ENCODE results near the gene PRKN. TPM values are rescaled to one million over a fixed set of nuclear protein-coding genes. Genes with fewer than 3 reads are reported as not detected.

PRKN gene
- total RNA-seq, 1 donor from 2014 or later: 2.6 TPM

DNA sequence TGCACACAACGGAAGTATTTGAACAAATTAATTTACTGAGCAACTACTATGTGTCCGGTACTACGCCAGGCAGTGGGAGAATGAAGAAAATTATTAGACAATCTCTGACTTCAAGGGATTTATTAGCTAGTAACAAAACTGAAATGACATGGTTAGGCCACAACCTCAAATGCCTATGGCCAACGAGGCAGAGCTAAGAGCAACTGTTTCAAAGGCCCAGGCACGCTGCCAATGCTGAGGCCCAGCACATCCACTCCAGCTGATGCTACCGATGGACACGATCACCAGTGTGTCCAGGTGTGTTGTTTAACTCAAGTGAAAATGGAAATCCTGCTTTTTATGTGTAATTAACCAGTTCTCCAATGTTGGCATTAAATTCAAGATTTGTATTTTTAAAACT lies 420.9 kb downstream of the PRKN start:
- intact Hi-C loops (cut with DNase I): no loop called here
- H3K4me3 ChIP-seq: no peak overlapping the region
- DNase-seq (ENCODE audit: low spot score in 2 of 2): no peak
- TF ChIP-seq, protein P1, sequence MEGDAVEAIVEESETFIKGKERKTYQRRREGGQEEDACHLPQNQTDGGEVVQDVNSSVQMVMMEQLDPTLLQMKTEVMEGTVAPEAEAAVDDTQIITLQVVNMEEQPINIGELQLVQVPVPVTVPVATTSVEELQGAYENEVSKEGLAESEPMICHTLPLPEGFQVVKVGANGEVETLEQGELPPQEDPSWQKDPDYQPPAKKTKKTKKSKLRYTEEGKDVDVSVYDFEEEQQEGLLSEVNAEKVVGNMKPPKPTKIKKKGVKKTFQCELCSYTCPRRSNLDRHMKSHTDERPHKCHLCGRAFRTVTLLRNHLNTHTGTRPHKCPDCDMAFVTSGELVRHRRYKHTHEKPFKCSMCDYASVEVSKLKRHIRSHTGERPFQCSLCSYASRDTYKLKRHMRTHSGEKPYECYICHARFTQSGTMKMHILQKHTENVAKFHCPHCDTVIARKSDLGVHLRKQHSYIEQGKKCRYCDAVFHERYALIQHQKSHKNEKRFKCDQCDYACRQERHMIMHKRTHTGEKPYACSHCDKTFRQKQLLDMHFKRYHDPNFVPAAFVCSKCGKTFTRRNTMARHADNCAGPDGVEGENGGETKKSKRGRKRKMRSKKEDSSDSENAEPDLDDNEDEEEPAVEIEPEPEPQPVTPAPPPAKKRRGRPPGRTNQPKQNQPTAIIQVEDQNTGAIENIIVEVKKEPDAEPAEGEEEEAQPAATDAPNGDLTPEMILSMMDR (IDR thresholded peaks at IDR 0.05): no peak
- H3K36me3 ChIP-seq: no peaks in the 10 kb centered on the region
- no peaks in the 10 kb centered on the region for H3K27me3 ChIP-seq
- H3K9me3 ChIP-seq: no peaks in the 10 kb centered on the region
- no peaks in the 10 kb centered on the region for H3K4me1 ChIP-seq
- no peak overlapping the region for H3K27ac ChIP-seq

DNA sequence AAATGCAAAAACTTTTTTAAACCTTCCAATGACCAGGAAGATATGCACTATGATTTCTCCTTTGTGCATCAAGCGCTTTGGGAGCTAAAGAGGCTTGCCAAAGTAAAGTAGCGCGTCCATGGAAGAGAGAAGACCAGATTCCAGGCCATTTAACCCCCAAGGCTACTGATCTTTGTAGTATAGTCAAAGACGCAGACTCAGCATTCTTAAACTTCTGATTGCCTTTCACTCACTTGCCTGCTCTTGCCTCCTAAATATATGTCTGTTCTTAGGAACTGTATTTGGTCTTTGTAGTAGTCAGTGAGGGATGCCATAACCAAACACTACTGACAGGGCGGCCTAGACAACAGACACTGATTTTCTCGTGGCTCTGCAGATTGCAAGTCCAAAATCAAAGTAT lies 426.4 kb downstream of the PRKN start:
- H3K27me3 ChIP-seq: no peaks in the 10 kb centered on the region
- intact Hi-C loops (cut with DNase I): no loop called here
- no peaks in the 10 kb centered on the region for H3K36me3 ChIP-seq
- H3K9me3 ChIP-seq: no peaks in the 10 kb centered on the region
- TF ChIP-seq, protein P1 (IDR thresholded peaks at IDR 0.05): no peak
- no peak for DNase-seq (ENCODE audit: low spot score in 2 of 2)
- no peak overlapping the region for H3K27ac ChIP-seq
- no peak overlapping the region for H3K4me3 ChIP-seq
- no peaks in the 10 kb centered on the region for H3K4me1 ChIP-seq

DNA sequence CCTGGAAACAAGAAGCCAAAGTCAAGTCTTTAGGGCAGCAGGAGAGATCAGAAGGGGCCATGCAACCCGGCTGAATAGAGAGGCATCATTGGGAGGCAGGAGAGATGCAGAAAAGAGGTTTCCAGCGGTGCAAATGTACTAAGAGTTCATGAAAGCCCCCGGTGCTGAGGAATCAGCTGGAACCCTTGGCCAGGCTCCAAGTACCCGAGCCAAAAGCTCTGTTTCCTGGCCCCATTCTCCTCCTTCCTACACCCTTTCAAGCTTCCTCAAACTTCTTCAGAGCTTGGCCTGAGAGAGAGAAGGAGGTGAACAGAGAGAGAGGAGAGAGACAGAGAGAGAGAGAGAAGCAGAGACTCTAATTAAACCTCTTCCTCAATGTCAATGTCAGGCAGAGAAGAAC lies 433.5 kb downstream of the PRKN start:
- no peaks in the 10 kb centered on the region for H3K4me1 ChIP-seq
- no peaks in the 10 kb centered on the region for H3K36me3 ChIP-seq
- H3K27ac ChIP-seq: no peak overlapping the region
- TF ChIP-seq, protein P1 (IDR thresholded peaks at IDR 0.05): no peak
- H3K9me3 ChIP-seq: no peaks in the 10 kb centered on the region
- no peaks in the 10 kb centered on the region for H3K27me3 ChIP-seq
- intact Hi-C loops (cut with DNase I): no loop called here
- H3K4me3 ChIP-seq: no peak overlapping the region
- no peak for DNase-seq (ENCODE audit: low spot score in 2 of 2)

DNA sequence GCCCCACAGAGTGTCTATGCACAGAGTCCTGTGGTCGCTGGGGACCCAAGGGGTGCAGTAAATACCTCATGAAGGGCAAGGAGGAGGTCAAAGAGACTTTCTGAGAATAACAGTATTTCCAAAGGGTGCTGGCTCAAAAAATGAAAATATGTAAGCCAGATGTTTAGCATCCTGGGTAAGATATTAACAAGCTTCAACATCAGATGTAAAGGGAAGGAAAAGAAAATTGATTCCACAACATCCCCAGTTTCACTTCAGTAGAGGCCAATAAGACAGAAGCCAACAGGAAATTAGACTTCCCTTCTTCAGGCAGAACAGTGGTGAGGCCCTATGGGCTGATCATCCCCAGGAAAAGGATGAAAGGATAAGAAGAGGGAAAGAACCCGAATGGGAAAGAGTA lies 434.7 kb downstream of the PRKN start:
- DNase-seq (ENCODE audit: low spot score in 2 of 2): no peak
- intact Hi-C loops (cut with DNase I): no loop called here
- H3K27ac ChIP-seq: no peak overlapping the region
- H3K9me3 ChIP-seq: no peaks in the 10 kb centered on the region
- no peaks in the 10 kb centered on the region for H3K36me3 ChIP-seq
- no peaks in the 10 kb centered on the region for H3K27me3 ChIP-seq
- H3K4me3 ChIP-seq: no peak overlapping the region
- TF ChIP-seq, protein P1 (IDR thresholded peaks at IDR 0.05): no peak
- H3K4me1 ChIP-seq: no peaks in the 10 kb centered on the region

DNA sequence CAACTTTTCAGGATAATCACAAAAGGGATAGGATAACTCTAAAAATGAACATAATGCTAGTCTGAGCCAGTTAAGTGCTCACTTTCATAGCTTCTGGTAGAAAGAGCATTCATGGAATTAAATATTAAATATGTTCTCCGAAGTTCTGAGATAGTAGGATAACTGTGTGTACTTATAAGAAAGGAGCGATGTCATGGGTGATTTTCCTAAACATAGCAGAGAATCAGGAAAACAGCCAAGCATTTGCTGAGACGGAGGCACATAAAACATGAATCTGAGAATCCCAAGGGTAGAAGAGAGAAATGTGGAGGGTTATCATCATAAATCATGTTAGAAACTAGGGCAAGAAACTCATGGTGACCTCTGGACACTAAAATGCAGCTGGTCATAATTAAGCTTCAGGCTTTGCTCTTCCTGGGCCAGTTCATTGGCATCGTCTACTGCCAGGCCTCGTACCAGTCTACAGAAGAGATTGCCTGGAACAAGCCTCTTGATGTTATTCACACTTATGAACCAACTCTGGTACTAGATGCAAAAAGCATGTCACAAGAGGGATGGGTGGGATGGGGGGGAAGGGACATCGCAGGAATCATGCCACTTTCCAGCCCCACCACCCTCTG lies 436.6 kb downstream of the PRKN start:
- H3K4me3 ChIP-seq: no peak overlapping the region
- intact Hi-C loops (cut with DNase I): no loop called here
- TF ChIP-seq, protein P1 (IDR thresholded peaks at IDR 0.05): no peak
- H3K27me3 ChIP-seq: no peaks in the 10 kb centered on the region
- DNase-seq (ENCODE audit: low spot score in 2 of 2): no peak
- no peaks in the 10 kb centered on the region for H3K36me3 ChIP-seq
- no peaks in the 10 kb centered on the region for H3K9me3 ChIP-seq
- H3K27ac ChIP-seq: no peak overlapping the region
- no peaks in the 10 kb centered on the region for H3K4me1 ChIP-seq

DNA sequence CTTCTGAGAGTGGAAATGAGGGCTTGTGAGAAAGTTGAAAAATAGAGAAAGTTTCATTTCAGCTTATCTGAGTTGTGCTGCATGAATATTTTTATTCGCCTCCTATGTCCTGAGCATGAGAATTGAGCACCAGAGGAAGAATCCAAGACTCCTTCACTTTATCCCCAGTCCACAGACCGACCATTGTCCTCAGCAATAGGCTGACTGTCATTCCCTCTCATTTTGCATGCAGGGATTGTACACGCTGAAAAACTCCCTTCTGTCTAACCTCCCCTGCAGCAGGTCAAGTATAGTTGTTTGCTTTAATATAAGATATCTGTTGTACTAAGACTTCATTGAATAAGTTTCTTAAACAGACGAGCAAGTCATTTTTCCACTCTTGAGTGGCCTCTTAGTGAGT lies 437.6 kb downstream of the PRKN start:
- TF ChIP-seq, protein P1 (IDR thresholded peaks at IDR 0.05): no peak
- H3K4me1 ChIP-seq: no peaks in the 10 kb centered on the region
- H3K27ac ChIP-seq: no peak overlapping the region
- no peaks in the 10 kb centered on the region for H3K36me3 ChIP-seq
- no peaks in the 10 kb centered on the region for H3K9me3 ChIP-seq
- DNase-seq (ENCODE audit: low spot score in 2 of 2): no peak
- no peaks in the 10 kb centered on the region for H3K27me3 ChIP-seq
- H3K4me3 ChIP-seq: no peak overlapping the region
- intact Hi-C loops (cut with DNase I): no loop called here
